Memory B cell (primary cell): Measurements from ENCODE around the gene CHRNB1.
A peak's percentile ranks its signal among the peaks of the same experiment; 100 is the strongest.

Source experiments
- ATAC-seq: fragments of 150-1000 bp; cut with Tn5 transposase; 2 replicates; pipeline ENCODE4 v1.10.0; 2021; ENCODE audit warnings: low read depth, mild to moderate bottlenecking, moderate library complexity
- DNase-seq, 2 donors: peaks; one replicate each; pipeline ENCODE4 v3.0.0; 2022; ENCODE audit warnings: low spot score in 2 of 2
- H3K27ac Mint-ChIP-seq: one replicate; pipeline ENCODE4 v1.8.0; 2022; ENCODE audit warnings: mild to moderate bottlenecking, moderate library complexity, mixed read lengths
- H3K27me3 Mint-ChIP-seq: one replicate; pipeline ENCODE4 v1.8.0; 2022; ENCODE audit warnings: mixed read lengths
- H3K36me3 Mint-ChIP-seq: one replicate; pipeline ENCODE4 v1.8.0; 2022; ENCODE audit warnings: mild to moderate bottlenecking, mixed read lengths
- H3K4me1 Mint-ChIP-seq: one replicate; pipeline ENCODE4 v1.8.0; 2022; ENCODE audit warnings: mixed read lengths
- H3K4me3 Mint-ChIP-seq: one replicate; pipeline ENCODE4 v1.8.0; 2022; ENCODE audit warnings: mild to moderate bottlenecking, moderate library complexity, mixed read lengths
- H3K9me3 Mint-ChIP-seq: one replicate; pipeline ENCODE4 v1.8.0; 2022; ENCODE audit warnings: mixed read lengths

The CHRNB1 gene, protein sequence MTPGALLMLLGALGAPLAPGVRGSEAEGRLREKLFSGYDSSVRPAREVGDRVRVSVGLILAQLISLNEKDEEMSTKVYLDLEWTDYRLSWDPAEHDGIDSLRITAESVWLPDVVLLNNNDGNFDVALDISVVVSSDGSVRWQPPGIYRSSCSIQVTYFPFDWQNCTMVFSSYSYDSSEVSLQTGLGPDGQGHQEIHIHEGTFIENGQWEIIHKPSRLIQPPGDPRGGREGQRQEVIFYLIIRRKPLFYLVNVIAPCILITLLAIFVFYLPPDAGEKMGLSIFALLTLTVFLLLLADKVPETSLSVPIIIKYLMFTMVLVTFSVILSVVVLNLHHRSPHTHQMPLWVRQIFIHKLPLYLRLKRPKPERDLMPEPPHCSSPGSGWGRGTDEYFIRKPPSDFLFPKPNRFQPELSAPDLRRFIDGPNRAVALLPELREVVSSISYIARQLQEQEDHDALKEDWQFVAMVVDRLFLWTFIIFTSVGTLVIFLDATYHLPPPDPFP

GRCh38 chr17:7444682-7445618 is at the start of gene CHRNB1:
CHRNB1 (plus strand) TSS chr17:7445061; CDS start chr17:7445128, 67 bp downstream.
- peaks cover 4% of the 10 kb centered on the region for H3K36me3 Mint-ChIP-seq
- H3K27me3 Mint-ChIP-seq, result peaks cover 44% of the 10 kb centered on the region
- DNase-seq (no peak), ATAC-seq (peak; percentile 40)
- no peaks in the 10 kb centered on the region for H3K9me3 Mint-ChIP-seq
- peaks cover 20% of the 10 kb centered on the region for H3K4me1 Mint-ChIP-seq
- peak within 1 kb of the TSS; percentile 76 for H3K4me3 Mint-ChIP-seq
- peak within 1 kb of the TSS; percentile 6 for H3K27ac Mint-ChIP-seq

GRCh38 chr17:7396147-7396546 is 48.7 kb upstream of the CHRNB1 start:
- no peak for ATAC-seq
- Mint-ChIP-seq H3K4me3 (no peak overlapping the region), H3K27ac (no peak overlapping the region)

GRCh38 chr17:7398612-7399011 is 46.2 kb upstream of the CHRNB1 start:
- Mint-ChIP-seq H3K4me1 (peaks cover 17% of the 10 kb centered on the region), H3K27me3 (no peaks in the 10 kb centered on the region), H3K36me3 (peaks cover 2% of the 10 kb centered on the region), H3K27ac (no peak overlapping the region), H3K9me3 (no peaks in the 10 kb centered on the region), H3K4me3 (no peak overlapping the region)
- DNase-seq, result no peak
- ATAC-seq, result no peak

More at GRCh38 chr17:7396147-7396546, 48.7 kb upstream of the CHRNB1 start:
- H3K9me3 Mint-ChIP-seq, result no peaks in the 10 kb centered on the region
- no peaks in the 10 kb centered on the region for H3K27me3 Mint-ChIP-seq
- H3K36me3 Mint-ChIP-seq, result peaks cover 1% of the 10 kb centered on the region
- no peak for DNase-seq
- H3K4me1 Mint-ChIP-seq, result peaks cover 14% of the 10 kb centered on the region

- Mint-ChIP-seq H3K27ac (peak overlapping the region; percentile 91), H3K27me3 (peaks cover 8% of the 10 kb centered on the region), H3K4me3 (peak overlapping the region; percentile 97), H3K9me3 (no peaks in the 10 kb centered on the region), H3K4me1 (peaks cover 16% of the 10 kb centered on the region), H3K36me3 (peaks cover 2% of the 10 kb centered on the region)
- DNase-seq (no peak), ATAC-seq (no peak)
Observed at GRCh38 chr17:7403043-7403726, 41.7 kb upstream of the CHRNB1 start.

DNA sequence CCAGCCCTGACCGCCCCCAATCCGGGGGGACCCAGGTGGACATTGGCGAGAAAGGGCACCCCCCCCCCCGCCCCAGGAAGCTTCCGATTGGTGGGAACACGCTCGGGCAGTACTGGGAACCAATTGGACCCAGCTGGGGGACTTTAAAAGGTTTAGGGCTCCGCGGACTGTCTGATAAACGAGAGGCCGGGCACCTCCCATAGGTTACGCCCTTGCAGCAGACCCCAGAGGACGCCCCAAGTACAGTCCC is 41.2 kb upstream of the CHRNB1 start:
- peak; percentile 6 for ATAC-seq
- H3K9me3 Mint-ChIP-seq, result no peaks in the 10 kb centered on the region
- H3K36me3 Mint-ChIP-seq, result peaks cover 2% of the 10 kb centered on the region
- no peak for DNase-seq
- peaks cover 16% of the 10 kb centered on the region for H3K4me1 Mint-ChIP-seq
- H3K4me3 Mint-ChIP-seq, result peak overlapping the region; percentile 97
- peak overlapping the region; percentile 91 for H3K27ac Mint-ChIP-seq
- peaks cover 8% of the 10 kb centered on the region for H3K27me3 Mint-ChIP-seq

DNA sequence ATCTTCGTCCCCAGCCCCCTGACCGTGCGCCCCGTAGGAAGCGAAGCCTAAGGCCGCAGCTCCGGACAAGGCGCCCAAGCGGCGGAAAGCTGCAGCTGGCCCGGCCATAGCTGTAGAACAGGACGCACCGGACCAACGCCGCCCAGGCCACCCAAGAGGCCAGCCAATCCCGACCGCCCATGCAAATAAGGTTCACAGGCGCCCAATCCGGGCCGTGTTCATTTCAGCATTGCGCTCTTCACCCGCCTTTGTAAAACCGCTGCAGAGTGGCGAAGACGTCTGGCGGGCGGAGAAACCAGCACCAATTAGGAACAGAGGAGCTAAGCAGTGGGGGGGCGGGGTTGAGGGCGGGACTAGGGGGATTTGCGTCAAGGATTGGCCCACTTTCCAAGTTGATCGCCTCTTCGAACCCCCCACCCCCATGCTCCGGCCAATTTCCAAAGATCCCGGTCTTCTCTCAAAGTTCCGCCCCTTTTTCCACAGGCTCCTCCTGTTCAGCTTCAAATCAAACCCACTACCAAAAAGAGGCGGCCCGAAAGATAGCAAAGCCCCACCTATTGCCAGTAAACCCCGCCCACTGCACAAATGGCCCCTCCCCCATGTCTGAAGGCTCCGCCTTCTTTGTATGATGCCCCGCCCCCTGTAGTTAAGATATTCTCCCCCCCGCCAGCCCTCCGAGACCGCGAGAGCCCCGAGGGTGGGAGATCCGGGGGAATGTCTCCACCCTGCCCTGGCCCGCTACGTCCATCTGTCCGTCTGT is 40.7 kb upstream of the CHRNB1 start, which contains the start of gene TMEM256:
TMEM256 (minus strand) TSS at position 121 of the 760 bp plus-strand sequence; CDS start at position 108, 13 bp downstream.
- Mint-ChIP-seq H3K9me3 (no peaks in the 10 kb centered on the region), H3K36me3 (peaks cover 2% of the 10 kb centered on the region), H3K4me1 (peaks cover 18% of the 10 kb centered on the region), H3K27me3 (peaks cover 10% of the 10 kb centered on the region), H3K4me3 (peak within 1 kb of the TSS; percentile 97), H3K27ac (peak within 1 kb of the TSS; percentile 91)
- DNase-seq, result peak; percentile 86 to 87
- ATAC-seq, result peak; percentile 92

- H3K27ac Mint-ChIP-seq, result peak overlapping the region; percentile 91
Observed at GRCh38 chr17:7404737-7405349, 40.0 kb upstream of the CHRNB1 start.

GRCh38 chr17:7405350-7406234 is 39.3 kb upstream of the CHRNB1 start:
- Mint-ChIP-seq H3K9me3 (no peaks in the 10 kb centered on the region), H3K27me3 (peaks cover 16% of the 10 kb centered on the region), H3K4me3 (peak overlapping the region; percentile 89), H3K4me1 (peaks cover 19% of the 10 kb centered on the region), H3K27ac (peak overlapping the region; percentile 72), H3K36me3 (peaks cover 2% of the 10 kb centered on the region)
- DNase-seq, result no peak
- no peak for ATAC-seq

More at GRCh38 chr17:7404737-7405349, 40.0 kb upstream of the CHRNB1 start:
- DNase-seq, result peak in 1 of 2 donors; percentile 51
- Mint-ChIP-seq H3K36me3 (peaks cover 2% of the 10 kb centered on the region), H3K9me3 (no peaks in the 10 kb centered on the region), H3K4me3 (peak overlapping the region; percentile 97), H3K4me1 (peaks cover 19% of the 10 kb centered on the region), H3K27me3 (peaks cover 15% of the 10 kb centered on the region)
- peak; percentile 37 for ATAC-seq

- Mint-ChIP-seq H3K4me3 (peak overlapping the region; percentile 75), H3K36me3 (peaks cover 2% of the 10 kb centered on the region), H3K4me1 (peaks cover 19% of the 10 kb centered on the region), H3K9me3 (no peaks in the 10 kb centered on the region), H3K27me3 (peaks cover 16% of the 10 kb centered on the region), H3K27ac (no peak overlapping the region)
- ATAC-seq, result no peak
- DNase-seq, result no peak
Observed at GRCh38 chr17:7406235-7406825, 38.5 kb upstream of the CHRNB1 start.

DNA sequence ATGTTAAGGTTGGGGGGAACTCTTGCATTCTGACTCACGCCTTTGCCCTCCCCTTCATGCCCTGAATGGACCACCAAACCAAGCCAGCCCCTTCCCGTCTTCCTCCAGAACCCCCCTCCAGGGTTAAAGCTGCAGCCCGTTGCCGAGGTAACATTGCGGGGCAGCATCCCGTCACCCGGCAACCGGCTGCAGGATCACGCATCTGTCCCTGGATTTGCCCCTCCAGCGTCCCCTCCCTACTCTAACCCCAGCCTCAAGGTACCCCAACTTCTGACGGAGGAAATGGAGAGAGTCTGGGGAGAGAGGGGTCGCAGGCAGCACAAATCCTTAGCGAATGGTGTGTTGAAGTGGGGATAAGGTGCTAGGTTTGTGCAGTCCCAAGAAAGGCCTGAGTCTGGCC is 37.8 kb upstream of the CHRNB1 start:
- Mint-ChIP-seq H3K4me3 (no peak overlapping the region), H3K27me3 (peaks cover 16% of the 10 kb centered on the region)
- ATAC-seq, result no peak

GRCh38 chr17:7407485-7408251 is 37.2 kb upstream of the CHRNB1 start, which contains the start of gene NLGN2:
NLGN2 (plus strand) TSS chr17:7407845; CDS start chr17:7408256, 411 bp downstream.
- no peak for ATAC-seq
- peak within 1 kb of the TSS; percentile 35 for H3K4me3 Mint-ChIP-seq

More for the DNA sequence above, 37.8 kb upstream of the CHRNB1 start:
- DNase-seq, result no peak
- H3K27ac Mint-ChIP-seq, result no peak overlapping the region
- H3K4me1 Mint-ChIP-seq, result peaks cover 16% of the 10 kb centered on the region
- H3K36me3 Mint-ChIP-seq, result no peaks in the 10 kb centered on the region
- H3K9me3 Mint-ChIP-seq, result no peaks in the 10 kb centered on the region

More at GRCh38 chr17:7407485-7408251, 37.2 kb upstream of the CHRNB1 start, which contains the start of gene NLGN2:
- Mint-ChIP-seq H3K27ac (no peak within 1 kb of the TSS), H3K36me3 (no peaks in the 10 kb centered on the region), H3K4me1 (peaks cover 16% of the 10 kb centered on the region), H3K9me3 (no peaks in the 10 kb centered on the region), H3K27me3 (peaks cover 16% of the 10 kb centered on the region)
- no peak for DNase-seq
